Naive thymus-derived CD4-positive, alpha-beta T cell (primary cell): ENCODE data around the gene ACSL3. TPM values are rescaled to one million over a fixed set of nuclear protein-coding genes. Genes with fewer than 3 reads are reported as not detected.

Source experiments
- ATAC-seq: fragments of 150-1000 bp; cut with Tn5 transposase; 2 replicates; pipeline ENCODE4 v1.10.0; 2021; ENCODE audit warnings: mild to moderate bottlenecking, moderate library complexity
- CTCF ChIA-PET: fragments of 350-600 bp; sonication (Branson Sonifier 250); formaldehyde crosslinking; loops from one replicate; lab custom pipeline; 2021; ENCODE audit warnings: antibody characterized with exemption; lab: Charles Lee
- POLR2A ChIA-PET: fragments of 350-600 bp; sonication (Branson Sonifier 250); formaldehyde crosslinking; loops from one replicate; lab custom pipeline; 2021; ENCODE audit warnings: antibody characterized with exemption, inconsistent platforms; lab: Charles Lee
- DNase-seq, 9 donors: peaks; one replicate each; pipeline versions ENCODE4 v3.0.0 to v3.0.0-alpha.2; 2020 to 2022; ENCODE audit warnings: mixed read lengths in 1 of 9
- H3K27ac ChIP-seq: one replicate; pipeline ENCODE4 v1.7.0; 2013; ENCODE audit warnings: mild to moderate bottlenecking, low read depth, low read length, moderate library complexity
- H3K27me3 ChIP-seq, 2 donors: one replicate each; pipeline ENCODE4 v1.7.0; 2013; ENCODE audit warnings: low read length in 2 of 2, mild to moderate bottlenecking in 2 of 2, moderate library complexity in 2 of 2; ENCODE audit not compliant: control insufficient read depth in 2 of 2, insufficient read depth in 2 of 2
- H3K36me3 ChIP-seq, 3 experiments: 1 replicate in 2 of 3; 2 replicates in 1 of 3; pipeline ENCODE4 v1.7.0; 2013; ENCODE audit warnings: low read length in 3 of 3, mild to moderate bottlenecking in 3 of 3, moderate library complexity in 1 of 3; ENCODE audit not compliant: insufficient read depth in 3 of 3, control insufficient read depth in 2 of 3
- H3K4me1 ChIP-seq, 2 donors: one replicate each; pipeline ENCODE4 v1.7.0; 2013; ENCODE audit warnings: low read length in 2 of 2, mild to moderate bottlenecking in 2 of 2, moderate library complexity in 1 of 2; ENCODE audit not compliant: control insufficient read depth in 2 of 2, insufficient read depth in 2 of 2
- H3K4me3 ChIP-seq: 2 replicates; pipeline ENCODE4 v1.7.0; 2013; ENCODE audit warnings: mild to moderate bottlenecking, low read length
- H3K9me3 ChIP-seq, 3 experiments: 1 replicate in 2 of 3; 2 replicates in 1 of 3; pipeline ENCODE4 v1.7.0; 2013; ENCODE audit warnings: low read length in 3 of 3; ENCODE audit not compliant: control insufficient read depth in 2 of 3
- H3K27ac Mint-ChIP-seq, 9 donors: one replicate each; pipeline ENCODE4 v1.8.0; 2020 to 2022; ENCODE audit warnings: mixed read lengths in 9 of 9, mild to moderate bottlenecking in 8 of 9, moderate library complexity in 5 of 9, inconsistent platforms in 2 of 9
- H3K27me3 Mint-ChIP-seq, 5 donors: one replicate each; pipeline ENCODE4 v1.8.0; 2021 to 2022; ENCODE audit warnings: mixed read lengths in 5 of 5, mild to moderate bottlenecking in 1 of 5
- H3K36me3 Mint-ChIP-seq, 5 donors: one replicate each; pipeline ENCODE4 v1.8.0; 2020 to 2022; ENCODE audit warnings: mixed read lengths in 5 of 5, mild to moderate bottlenecking in 3 of 5, inconsistent platforms in 1 of 5
- H3K4me1 Mint-ChIP-seq, 7 donors: one replicate each; pipeline ENCODE4 v1.8.0; 2020 to 2022; ENCODE audit warnings: mixed read lengths in 7 of 7, mild to moderate bottlenecking in 3 of 7, inconsistent platforms in 1 of 7
- H3K4me3 Mint-ChIP-seq, 10 donors: one replicate each; pipeline ENCODE4 v1.8.0; 2020 to 2022; ENCODE audit warnings: mild to moderate bottlenecking in 10 of 10, mixed read lengths in 10 of 10, moderate library complexity in 6 of 10, inconsistent platforms in 2 of 10
- H3K9me3 Mint-ChIP-seq, 11 donors: one replicate each; pipeline ENCODE4 v1.8.0; 2020 to 2022; ENCODE audit warnings: mixed read lengths in 11 of 11, mild to moderate bottlenecking in 4 of 11, inconsistent platforms in 1 of 11, moderate library complexity in 1 of 11
- intact Hi-C, 2 donors: fragments of 100-400 bp; cut with micrococcal nuclease; formaldehyde crosslinking; loops; one replicate each; pipeline ENCODE4 v1.15.1; 2023
- polyA plus RNA-seq, 2 donors: library from polyadenylated mRNA; unstranded; fragments of 300-500 nt; fragmentation: Illumina TruSeq; gene quantifications; one replicate each; pipeline ENCODE4 v1.2.3, GENCODE V29; 2021
- total RNA-seq, 6 experiments: library from RNA in 5 of 6; stranded (reverse) in 5 of 6; gene quantifications; 1 replicate in 5 of 6; 2 replicates in 1 of 6; pipeline ENCODE4 v1.2.3 and lab custom pipeline; 2021 to 2026

Gene ACSL3
- total and polyA plus RNA-seq, 7 experiments from 2014 or later, result 21.7 to 69.6 (median 40.5) TPM

DNA sequence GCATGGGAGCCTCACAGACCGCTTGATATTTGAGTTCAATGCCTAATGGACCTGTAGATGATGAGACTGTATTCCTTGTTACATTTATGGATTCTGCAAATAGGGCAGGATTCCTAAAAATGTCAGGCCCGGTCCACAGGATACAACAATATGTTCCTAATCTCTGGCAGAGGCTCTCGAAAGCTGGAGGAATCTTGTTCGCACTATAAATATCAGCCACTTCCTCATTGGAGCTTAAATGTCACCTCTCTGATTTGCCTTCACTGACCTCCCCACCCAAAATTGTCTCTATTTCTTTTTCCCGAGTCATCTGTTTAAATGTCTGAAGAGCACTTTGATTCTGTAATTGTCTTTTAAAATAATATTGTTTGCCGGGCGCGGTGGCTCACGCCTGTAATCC, 12.0 kb upstream of the ACSL3 start:
- Histone ChIP-seq H3K27ac (no peak overlapping the region), H3K27me3 (no peaks in the 10 kb centered on the region), H3K4me3 (no peak overlapping the region), H3K9me3 (no peaks in the 10 kb centered on the region), H3K4me1 (no peaks in the 10 kb centered on the region), H3K36me3 (no peaks in the 10 kb centered on the region)
- DNase-seq, result no peak
- ATAC-seq, result no peak
- H3K27me3 Mint-ChIP-seq, result peaks cover 0 to 20% (median 0%) of the 10 kb centered on the region in 5 donors
- H3K36me3 Mint-ChIP-seq, result no peaks in the 10 kb centered on the region
- no peak overlapping the region for H3K27ac Mint-ChIP-seq
- H3K4me3 Mint-ChIP-seq, result no peak overlapping the region
- ChIA-PET POLR2A (no interaction called here), CTCF (no interaction called here)
- intact Hi-C loops, result no loop called here
- H3K4me1 Mint-ChIP-seq, result peaks cover 0 to 6% (median 0%) of the 10 kb centered on the region in 7 donors
- H3K9me3 Mint-ChIP-seq, result peaks cover 0 to 1% (median 0%) of the 10 kb centered on the region in 11 donors

DNA sequence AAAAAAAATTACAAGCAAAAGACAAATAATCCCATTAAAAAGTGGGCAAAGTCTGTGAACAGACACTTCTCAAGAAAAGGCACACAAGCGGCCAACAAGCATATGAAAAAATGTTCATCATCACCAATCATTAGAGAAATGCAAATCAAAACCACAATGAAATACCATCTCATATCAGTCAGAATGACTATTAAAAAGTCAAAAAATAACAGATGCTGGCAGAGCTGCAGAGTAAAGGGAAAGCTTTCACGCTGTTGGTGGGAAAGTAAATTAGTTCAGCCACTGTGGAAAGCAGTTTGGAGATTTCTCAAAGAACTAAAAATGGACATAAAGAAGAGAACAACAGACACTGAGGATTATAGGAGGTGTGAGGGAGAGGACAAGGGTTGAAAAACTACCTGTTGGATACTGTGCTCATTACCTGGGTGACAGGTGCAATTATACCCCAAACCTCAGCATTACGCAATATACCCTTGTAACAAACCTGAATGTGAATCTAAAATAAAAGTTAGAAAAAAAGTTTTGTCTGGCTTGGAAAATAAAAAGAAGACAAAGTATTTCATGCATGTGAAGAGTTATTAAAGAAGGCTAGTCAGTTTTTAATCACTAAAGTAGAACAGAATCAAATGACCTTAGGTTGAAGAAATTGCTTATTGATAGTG, 8.7 kb upstream of the ACSL3 start:
- intact Hi-C loops, result no loop called here
- no peak overlapping the region for H3K4me3 ChIP-seq
- Mint-ChIP-seq H3K27ac (no peak overlapping the region), H3K27me3 (peaks cover 0 to 21% (median 0%) of the 10 kb centered on the region in 5 donors), H3K4me1 (peaks cover 0 to 3% (median 0%) of the 10 kb centered on the region in 7 donors), H3K36me3 (no peaks in the 10 kb centered on the region), H3K9me3 (peaks cover 0 to 5% (median 0%) of the 10 kb centered on the region in 11 donors), H3K4me3 (no peak overlapping the region)
- H3K4me1 ChIP-seq, result no peaks in the 10 kb centered on the region
- POLR2A ChIA-PET, result no interaction called here
- no peaks in the 10 kb centered on the region for H3K36me3 ChIP-seq
- H3K27ac ChIP-seq, result no peak overlapping the region
- CTCF ChIA-PET, result no interaction called here
- H3K27me3 ChIP-seq, result no peaks in the 10 kb centered on the region
- no peak for DNase-seq
- no peaks in the 10 kb centered on the region for H3K9me3 ChIP-seq
- ATAC-seq, result no peak

DNA sequence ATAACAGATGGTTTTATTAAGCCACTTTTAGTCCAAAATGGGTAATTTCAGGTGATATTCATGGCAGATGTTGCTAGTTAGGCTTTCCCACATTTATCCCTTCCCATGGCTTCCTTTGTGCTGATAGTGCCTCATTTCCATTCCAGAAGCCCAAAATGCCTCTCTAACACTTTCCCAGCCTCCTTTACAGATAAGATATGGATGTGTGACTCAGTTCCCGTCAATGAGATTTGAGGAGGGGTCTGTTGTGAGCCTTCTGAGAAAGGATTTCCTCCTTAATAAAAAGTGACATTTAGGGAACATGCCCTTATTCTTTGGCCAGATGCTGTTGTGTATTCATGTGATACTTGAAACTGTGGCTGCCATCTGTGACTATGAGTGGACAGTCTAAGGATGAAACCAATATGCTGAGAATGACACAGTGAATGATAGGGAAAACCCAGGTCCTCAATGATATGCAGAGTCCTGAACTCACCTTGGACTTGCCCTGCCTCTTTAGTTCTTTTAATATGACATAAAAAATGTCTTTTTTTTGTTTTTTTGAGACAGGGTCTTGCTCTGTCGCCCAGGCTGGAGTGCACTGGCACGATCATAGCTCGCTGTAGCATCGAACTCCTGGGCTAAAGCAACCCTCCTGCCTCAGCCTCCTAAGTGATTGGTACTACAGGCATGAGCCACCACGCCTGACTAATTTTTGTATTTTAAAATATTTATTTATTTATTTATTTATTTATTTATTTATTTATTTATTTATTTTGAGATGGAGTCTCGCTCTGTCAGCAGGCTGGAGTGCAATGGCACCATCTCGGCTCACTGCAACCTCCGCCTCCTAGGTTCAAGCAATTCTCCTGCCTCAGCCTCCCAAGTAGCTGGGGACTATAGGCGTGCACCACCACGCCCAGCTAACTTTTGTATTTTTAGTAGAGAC, 5.8 kb upstream of the ACSL3 start:
- H3K27me3 ChIP-seq, result no peaks in the 10 kb centered on the region
- Mint-ChIP-seq H3K27ac (no peak overlapping the region), H3K4me1 (peaks cover 0 to 7% (median under 1%) of the 10 kb centered on the region in 7 donors), H3K9me3 (peaks cover 0 to 5% (median 0%) of the 10 kb centered on the region in 11 donors), H3K36me3 (no peaks in the 10 kb centered on the region), H3K4me3 (no peak overlapping the region), H3K27me3 (peaks cover 0 to 33% (median 0%) of the 10 kb centered on the region in 5 donors)
- no peak overlapping the region for H3K27ac ChIP-seq
- ATAC-seq, result no peak
- intact Hi-C loops, result no loop called here
- ChIA-PET POLR2A (no interaction called here), CTCF (no interaction called here)
- no peaks in the 10 kb centered on the region for H3K9me3 ChIP-seq
- no peak for DNase-seq
- no peaks in the 10 kb centered on the region for H3K36me3 ChIP-seq
- no peaks in the 10 kb centered on the region for H3K4me1 ChIP-seq
- H3K4me3 ChIP-seq, result no peak overlapping the region

DNA sequence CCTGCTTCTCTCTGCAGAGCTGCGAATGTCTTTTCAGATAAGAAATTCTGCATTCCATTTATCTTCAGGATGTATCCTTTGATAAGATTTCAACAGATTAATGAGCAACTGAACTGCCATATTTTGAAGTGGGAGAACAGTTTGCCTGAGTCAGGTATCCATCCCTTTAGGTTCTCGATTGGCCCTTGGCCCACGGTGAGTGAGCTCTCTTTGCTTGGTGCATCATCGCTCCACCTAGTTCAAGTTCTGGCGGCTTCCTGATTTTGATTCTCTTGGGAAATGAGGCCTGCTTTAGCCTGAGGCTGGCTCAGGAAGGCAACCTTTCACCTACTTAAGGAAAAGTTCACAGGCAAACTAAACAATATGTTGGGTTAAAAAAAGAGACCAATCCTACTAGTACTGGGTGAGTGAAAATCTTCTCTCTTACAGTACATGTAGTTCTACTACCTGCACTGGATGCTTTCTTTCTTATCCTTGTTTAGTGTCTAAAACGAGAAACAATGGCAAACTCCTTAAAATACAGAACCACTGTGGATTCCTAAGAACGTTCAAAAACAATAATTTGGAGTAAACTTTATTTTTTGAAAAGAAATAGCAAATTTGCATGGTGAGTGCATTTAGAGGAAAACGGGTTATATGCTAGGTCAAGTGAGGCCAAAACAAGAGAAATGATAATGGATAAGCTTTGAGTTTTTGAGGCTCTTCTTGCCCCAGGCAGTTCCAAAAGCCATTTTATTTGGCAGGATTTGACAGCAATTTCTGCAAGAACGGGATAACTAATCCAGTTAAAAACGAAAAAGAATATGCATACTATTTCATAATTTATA, 837 bp upstream of the ACSL3 start:
- ChIA-PET CTCF (no interaction called here), POLR2A (interaction anchor here (0.7 kb wide), 1 partner anchor 979 kb away, joined by 3 read pairs; no protein-coding TSS in a partner anchor)
- H3K9me3 ChIP-seq, result no peaks in the 10 kb centered on the region
- H3K4me1 Mint-ChIP-seq, result peaks cover 0 to 6% (median 4%) of the 10 kb centered on the region in 7 donors
- H3K4me3 ChIP-seq, result peak overlapping the region; percentile 82
- DNase-seq (no peak), ATAC-seq (no peak)
- H3K36me3 ChIP-seq, result no peaks in the 10 kb centered on the region
- peaks cover 0 to 2% (median 0%) of the 10 kb centered on the region in 5 donors for H3K36me3 Mint-ChIP-seq
- H3K27me3 Mint-ChIP-seq, result peaks cover 0 to 17% (median 0%) of the 10 kb centered on the region in 5 donors
- H3K27me3 ChIP-seq, result no peaks in the 10 kb centered on the region
- peak overlapping the region in 4 of 9 donors; percentile 16 to 75 (median 50) for H3K27ac Mint-ChIP-seq
- H3K4me1 ChIP-seq, result peaks cover 13 to 20% of the 10 kb centered on the region in 2 donors
- intact Hi-C loops, result loop anchor here (1.0 to 10.0 kb wide), 8 partner anchors 43 to 1727 kb away; partner anchors contain the start of genes CUL3 (in 2 of the 2), FARSB (in 2 of the 2), AP1S3 (in 1 of the 2) and EPHA4 (in 1 of the 2)
- H3K9me3 Mint-ChIP-seq, result peaks cover 0 to 1% (median 0%) of the 10 kb centered on the region in 11 donors
- peak overlapping the region; percentile 90 for H3K27ac ChIP-seq
- H3K4me3 Mint-ChIP-seq, result peak overlapping the region in 9 of 10 donors; percentile 62 to 88 (median 79)

DNA sequence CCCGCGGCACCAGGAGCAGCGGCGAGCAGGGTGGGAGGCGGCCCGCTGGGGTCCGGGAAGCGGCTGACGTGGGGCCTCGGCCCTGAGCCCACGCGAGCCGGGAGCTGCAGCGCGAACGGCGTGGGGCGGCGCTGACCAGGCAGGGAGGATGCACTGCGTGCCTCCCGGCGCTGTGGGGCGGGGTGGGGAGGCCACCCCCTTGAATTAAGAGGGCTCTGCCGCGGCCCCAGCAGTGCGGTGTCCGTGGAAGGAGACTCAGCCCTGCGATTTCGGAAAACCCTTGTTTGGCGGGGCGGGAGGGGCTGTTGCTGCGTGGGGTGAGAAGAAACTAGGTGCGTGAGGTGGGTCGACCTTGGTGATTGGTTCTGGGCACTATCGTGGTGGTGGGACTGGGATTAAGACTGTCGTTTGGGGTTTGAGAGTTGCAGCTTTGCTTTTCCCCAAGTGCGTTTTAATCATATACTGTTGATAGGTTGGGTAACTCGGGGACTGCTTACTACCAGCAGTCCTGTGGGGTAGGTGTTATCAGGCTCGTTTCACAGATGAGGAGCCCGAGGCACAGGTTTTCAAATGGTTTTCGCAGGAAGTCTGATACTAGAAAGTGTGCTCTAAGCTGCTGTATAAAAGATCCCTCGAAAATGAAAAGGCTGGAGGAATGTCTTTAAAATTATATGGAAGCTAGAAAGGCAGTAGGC, 722 bp downstream of the ACSL3 start:
- peaks cover 0 to 19% (median 9%) of the 10 kb centered on the region in 7 donors for H3K4me1 Mint-ChIP-seq
- peak in 7 of 9 donors; percentile 18 to 53 (median 40) for DNase-seq
- H3K4me1 ChIP-seq, result peaks cover 13 to 20% of the 10 kb centered on the region in 2 donors
- ChIA-PET CTCF (no interaction called here), POLR2A (interaction anchor here (0.6 to 0.7 kb wide), 2 partner anchors 16 to 338 kb away, joined by 3 read pairs; no protein-coding TSS in a partner anchor)
- H3K27me3 Mint-ChIP-seq, result peaks cover 0 to 15% (median 0%) of the 10 kb centered on the region in 5 donors
- H3K36me3 Mint-ChIP-seq, result peaks cover 0 to 2% (median 0%) of the 10 kb centered on the region in 5 donors
- no peaks in the 10 kb centered on the region for H3K27me3 ChIP-seq
- H3K27ac ChIP-seq, result peak overlapping the region; percentile 90
- intact Hi-C loops, result loop anchor here (1.0 to 10.0 kb wide), 12 partner anchors 12 to 1726 kb away; partner anchors contain the start of genes CUL3 (in 2 of the 2), AP1S3 (in 1 of the 2), EPHA4 (in 1 of the 2) and MRPL44 (in 1 of the 2)
- peak overlapping the region in 8 of 9 donors; percentile 87 to 96 (median 92) for H3K27ac Mint-ChIP-seq
- peaks cover 0 to 1% (median 0%) of the 10 kb centered on the region in 11 donors for H3K9me3 Mint-ChIP-seq
- no peak overlapping the region for H3K4me3 Mint-ChIP-seq
- ATAC-seq, result peak; percentile 33
- H3K4me3 ChIP-seq, result peak overlapping the region; percentile 82
- no peaks in the 10 kb centered on the region for H3K9me3 ChIP-seq
- H3K36me3 ChIP-seq, result no peaks in the 10 kb centered on the region
